Stimulated activated CD4-positive, alpha-beta T cell treated with anti-CD3 and anti-CD28 coated beads, TNF-alpha, amount 100 ng/mL, for 24 hours (primary cell): ENCODE results near the gene PTPN18.
"Not testable (repeated sequence)": the region's sequence is repeated elsewhere in the genome, so short reads cannot be mapped to it uniquely, and the experiment has no call there.

ENCODE experiments used
- DNase-seq, 3 experiments: peaks; one replicate each; pipeline ENCODE4 v3.0.0-alpha.2; 2020; ENCODE audit warnings: low read depth in 3 of 3

The PTPN18 gene

GRCh38 chr2:130381145-130381544 lies 25.3 kb downstream of the PTPN18 start:
- no peak for DNase-seq

- no peak for DNase-seq
These were observed 25.8 kb downstream of the PTPN18 start for GRCh38 chr2:130381619-130382018.

GRCh38 chr2:130382313-130382917 lies 26.6 kb downstream of the PTPN18 start:
- DNase-seq, result no peak

- no peak for DNase-seq
These were observed 29.9 kb downstream of the PTPN18 start for GRCh38 chr2:130385709-130386108.

GRCh38 chr2:130387071-130387400 lies 31.2 kb downstream of the PTPN18 start:
- DNase-seq, result no peak

GRCh38 chr2:130387804-130388203 lies 31.9 kb downstream of the PTPN18 start:
- no peak for DNase-seq

- DNase-seq, result no peak
These were observed 32.5 kb downstream of the PTPN18 start for GRCh38 chr2:130388221-130388907.

- no peak for DNase-seq
These were observed 33.5 kb downstream of the PTPN18 start for GRCh38 chr2:130389358-130389757.

- DNase-seq, result no peak
These were observed 33.9 kb downstream of the PTPN18 start for GRCh38 chr2:130389783-130390182.

GRCh38 chr2:130390460-130391057 lies 34.7 kb downstream of the PTPN18 start:
- DNase-seq, result no peak

GRCh38 chr2:130391058-130391871 lies 35.4 kb downstream of the PTPN18 start:
- peak; percentile 46 to 81 (median 53) for DNase-seq

- no peak for DNase-seq
These were observed 36.2 kb downstream of the PTPN18 start for GRCh38 chr2:130391872-130392670.

- DNase-seq, result no peak
These were observed 37.6 kb downstream of the PTPN18 start for GRCh38 chr2:130393318-130393910.

GRCh38 chr2:130406280-130406679 lies 50.4 kb downstream of the PTPN18 start:
- DNase-seq, result not testable (repeated sequence)

- DNase-seq, result peak in 1 of 3 experiments; percentile 33
These were observed 60.8 kb downstream of the PTPN18 start for GRCh38 chr2:130416693-130417092.

GRCh38 chr2:130418845-130419244 lies 63.0 kb downstream of the PTPN18 start:
- not testable (repeated sequence) for DNase-seq
